ENCODE measurements around the gene VAMP4.
"Not testable (repeated sequence)": the region's sequence is repeated elsewhere in the genome, so short reads cannot be mapped to it uniquely, and the experiment has no call there.

The VAMP4 gene

GRCh38 chr1:171683870-171684269 is 58.0 kb downstream of the VAMP4 start:
- no peak for FAIRE-seq

GRCh38 chr1:171680339-171680738 is 61.5 kb downstream of the VAMP4 start:
- no peak for FAIRE-seq

GRCh38 chr1:171676823-171677222 is 65.0 kb downstream of the VAMP4 start:
- no peak for FAIRE-seq

GRCh38 chr1:171674431-171675405 is 67.1 kb downstream of the VAMP4 start:
- no peak for FAIRE-seq

GRCh38 chr1:171670739-171671138 is 71.1 kb downstream of the VAMP4 start:
- no peak for FAIRE-seq

- no peak for FAIRE-seq
These were observed 73.5 kb downstream of the VAMP4 start for GRCh38 chr1:171668372-171668771.

- no peak for FAIRE-seq
These were observed 75.6 kb downstream of the VAMP4 start for GRCh38 chr1:171666114-171666769.

- no peak for FAIRE-seq
These were observed 76.9 kb downstream of the VAMP4 start for GRCh38 chr1:171664976-171665375.

GRCh38 chr1:171663854-171664575 is 77.8 kb downstream of the VAMP4 start:
- no peak for FAIRE-seq

- no peak for FAIRE-seq
These were observed 78.6 kb downstream of the VAMP4 start for GRCh38 chr1:171663036-171663853.

- FAIRE-seq: no peak
These were observed 80.7 kb downstream of the VAMP4 start for GRCh38 chr1:171661076-171661650.

GRCh38 chr1:171656206-171656605 is 85.7 kb downstream of the VAMP4 start:
- FAIRE-seq: not testable (repeated sequence)

- no peak for FAIRE-seq
These were observed 86.1 kb downstream of the VAMP4 start for GRCh38 chr1:171655746-171656116.

- no peak for FAIRE-seq
These were observed 86.7 kb downstream of the VAMP4 start for GRCh38 chr1:171654942-171655745.

GRCh38 chr1:171654201-171654941 is 87.5 kb downstream of the VAMP4 start:
- FAIRE-seq: no peak

- FAIRE-seq: no peak
These were observed 88.1 kb downstream of the VAMP4 start for GRCh38 chr1:171653796-171654195.

- FAIRE-seq: no peak
These were observed 89.5 kb downstream of the VAMP4 start, which contains the start of gene MYOC for GRCh38 chr1:171652234-171652822. Gene MYOC, minus strand, starts transcription at chr1:171652688. Its CDS starts 77 bp downstream, at chr1:171652611.

All from G401.6 (cell line).